ENCODE results near the gene CFAP141.
A peak's percentile ranks its signal among the peaks of the same experiment; 100 is the strongest.
"Not testable (repeated sequence)": the region's sequence is repeated elsewhere in the genome, so short reads cannot be mapped to it uniquely, and the experiment has no call there.

The CFAP141 gene

GRCh38 chr1:154206196-154206595, at the start of gene CFAP141:
CFAP141 (minus strand) TSS chr1:154206333; CDS start chr1:154206307, 26 bp downstream.
- no peak for DNase-seq (ENCODE audit: low read depth in 2 of 2)

- no peak for DNase-seq (ENCODE audit: low read depth in 2 of 2)
Observed at GRCh38 chr1:154253671-154254070, 47.5 kb upstream of the CFAP141 start.

- DNase-seq (ENCODE audit: low read depth in 2 of 2): no peak
Observed at GRCh38 chr1:154241703-154242351, 35.7 kb upstream of the CFAP141 start.

GRCh38 chr1:154240294-154240833, 34.2 kb upstream of the CFAP141 start:
- DNase-seq (ENCODE audit: low read depth in 2 of 2): no peak

GRCh38 chr1:154239491-154239890, 33.4 kb upstream of the CFAP141 start:
- no peak for DNase-seq (ENCODE audit: low read depth in 2 of 2)

- DNase-seq (ENCODE audit: low read depth in 2 of 2): no peak
Observed at GRCh38 chr1:154237880-154238506, 31.9 kb upstream of the CFAP141 start.

GRCh38 chr1:154237435-154237834, 31.3 kb upstream of the CFAP141 start:
- DNase-seq (ENCODE audit: low read depth in 2 of 2): no peak

- DNase-seq (ENCODE audit: low read depth in 2 of 2): no peak
Observed at GRCh38 chr1:154236855-154237254, 30.7 kb upstream of the CFAP141 start.

- not testable (repeated sequence) for DNase-seq (ENCODE audit: low read depth in 2 of 2)
Observed at GRCh38 chr1:154233127-154233526, 27.0 kb upstream of the CFAP141 start.

GRCh38 chr1:154231112-154231511, 25.0 kb upstream of the CFAP141 start:
- not testable (repeated sequence) for DNase-seq (ENCODE audit: low read depth in 2 of 2)

GRCh38 chr1:154225370-154225769, 19.2 kb upstream of the CFAP141 start:
- no peak for DNase-seq (ENCODE audit: low read depth in 2 of 2)

- DNase-seq (ENCODE audit: low read depth in 2 of 2): no peak
Observed at GRCh38 chr1:154223621-154224020, 17.5 kb upstream of the CFAP141 start.

- no peak for DNase-seq (ENCODE audit: low read depth in 2 of 2)
Observed at GRCh38 chr1:154222918-154223317, 16.8 kb upstream of the CFAP141 start.

GRCh38 chr1:154222518-154222917, 16.4 kb upstream of the CFAP141 start:
- no peak for DNase-seq (ENCODE audit: low read depth in 2 of 2)

- peak; percentile 59 to 68 for DNase-seq (ENCODE audit: low read depth in 2 of 2)
Observed at GRCh38 chr1:154221278-154222001, 15.3 kb upstream of the CFAP141 start.

GRCh38 chr1:154220970-154221277, 14.8 kb upstream of the CFAP141 start:
- DNase-seq (ENCODE audit: low read depth in 2 of 2): no peak

- peak; percentile 98 for DNase-seq (ENCODE audit: low read depth in 2 of 2)
Observed at GRCh38 chr1:154220071-154220969, 14.2 kb upstream of the CFAP141 start, which contains the start of gene UBAP2L. UBAP2L (plus strand) TSS chr1:154220955; CDS start chr1:154225124, 4,169 bp downstream.

- no peak for DNase-seq (ENCODE audit: low read depth in 2 of 2)
Observed at GRCh38 chr1:154219541-154219940, 13.4 kb upstream of the CFAP141 start.

- no peak for DNase-seq (ENCODE audit: low read depth in 2 of 2)
Observed at GRCh38 chr1:154218545-154218944, 12.4 kb upstream of the CFAP141 start.

- no peak for DNase-seq (ENCODE audit: low read depth in 2 of 2)
Observed at GRCh38 chr1:154213274-154213673, 7.1 kb upstream of the CFAP141 start.

GRCh38 chr1:154212083-154212482, 6.0 kb upstream of the CFAP141 start:
- no peak for DNase-seq (ENCODE audit: low read depth in 2 of 2)
